RWPE2 (cell line): Measurements from ENCODE around the gene OPRL1.

Experiments used
- ATAC-seq: fragments of 200-7000 bp; cut with Tn5 transposase; 3 replicates; pipeline ENCODE4 v1.9.1; 2021; ENCODE audit warnings: low read depth
- DNase-seq: peaks from one replicate; pipeline ENCODE4 v3.0.0-alpha.2; 2020; ENCODE audit warnings: low spot score
- H3K27ac ChIP-seq: fragments of 450-650 bp; 2 replicates; pipeline ENCODE4 v1.5.1; 2017; ENCODE audit warnings: mild to moderate bottlenecking; ENCODE audit not compliant: poor library complexity, severe bottlenecking
- H3K27me3 ChIP-seq: fragments of 250-450 bp; sonication (Bioruptor Pico); 2 replicates; pipeline ENCODE4 v1.5.1; 2021; ENCODE audit warnings: mild to moderate bottlenecking, moderate library complexity; ENCODE audit not compliant: insufficient read depth, poor library complexity, severe bottlenecking
- H3K36me3 ChIP-seq: fragments of 250-450 bp; sonication (Bioruptor Pico); 2 replicates; pipeline ENCODE4 v1.5.1; 2020; ENCODE audit warnings: low read depth, mild to moderate bottlenecking, moderate library complexity
- H3K4me1 ChIP-seq: fragments of 250-450 bp; sonication (Bioruptor Pico); 2 replicates; pipeline ENCODE4 v1.5.1; 2021; ENCODE audit warnings: mild to moderate bottlenecking, moderate library complexity; ENCODE audit not compliant: insufficient read depth, poor library complexity, severe bottlenecking
- H3K4me3 ChIP-seq: fragments of 250-450 bp; sonication (Bioruptor Pico); 2 replicates; pipeline ENCODE4 v1.5.1; 2021; ENCODE audit warnings: mild to moderate bottlenecking, moderate library complexity; ENCODE audit not compliant: severe bottlenecking
- H3K9me3 ChIP-seq: fragments of 250-450 bp; sonication (Bioruptor Pico); 2 replicates; pipeline ENCODE4 v1.5.1; 2021; ENCODE audit warnings: mild to moderate bottlenecking, moderate library complexity; ENCODE audit not compliant: severe bottlenecking
- CTCF ChIP-seq: fragments of 450-650 bp; IDR thresholded peaks from one replicate; pipeline ENCODE4 v1.5.1; 2017; ENCODE audit warnings: mild to moderate bottlenecking, moderate library complexity; ENCODE audit not compliant: poor library complexity, severe bottlenecking

Gene OPRL1

GRCh38 chr20:64095455-64095854 is 15.6 kb downstream of the OPRL1 start:
- no peak for TF ChIP-seq CTCF
- no peaks in the 10 kb centered on the region for H3K4me1 ChIP-seq
- H3K9me3 ChIP-seq: no peaks in the 10 kb centered on the region
- no peak for DNase-seq
- H3K4me3 ChIP-seq: no peak overlapping the region
- ATAC-seq: no peak
- H3K27me3 ChIP-seq: peaks cover 6% of the 10 kb centered on the region
- H3K27ac ChIP-seq: no peak overlapping the region
- no peaks in the 10 kb centered on the region for H3K36me3 ChIP-seq

GRCh38 chr20:64095927-64096326 is 16.0 kb downstream of the OPRL1 start:
- ATAC-seq (no peak), DNase-seq (no peak)
- TF ChIP-seq CTCF: no peak
- H3K4me3 ChIP-seq: no peak overlapping the region
- H3K9me3 ChIP-seq: no peaks in the 10 kb centered on the region
- H3K4me1 ChIP-seq: no peaks in the 10 kb centered on the region
- no peak overlapping the region for H3K27ac ChIP-seq
- no peaks in the 10 kb centered on the region for H3K36me3 ChIP-seq
- H3K27me3 ChIP-seq: peaks cover 11% of the 10 kb centered on the region

- no peak for TF ChIP-seq CTCF
- Histone ChIP-seq H3K4me1 (no peaks in the 10 kb centered on the region), H3K27ac (no peak overlapping the region), H3K4me3 (no peak overlapping the region), H3K9me3 (no peaks in the 10 kb centered on the region), H3K27me3 (peaks cover 17% of the 10 kb centered on the region), H3K36me3 (no peaks in the 10 kb centered on the region)
- ATAC-seq (no peak), DNase-seq (no peak)
These were observed 16.7 kb downstream of the OPRL1 start for GRCh38 chr20:64096535-64096934.

GRCh38 chr20:64098471-64099013 is 18.7 kb downstream of the OPRL1 start:
- no peak for DNase-seq
- no peak for TF ChIP-seq CTCF
- H3K4me1 ChIP-seq: no peaks in the 10 kb centered on the region
- no peaks in the 10 kb centered on the region for H3K36me3 ChIP-seq
- ATAC-seq: no peak
- H3K4me3 ChIP-seq: no peak overlapping the region
- H3K27ac ChIP-seq: no peak overlapping the region
- peaks cover 37% of the 10 kb centered on the region for H3K27me3 ChIP-seq
- H3K9me3 ChIP-seq: no peaks in the 10 kb centered on the region

- Histone ChIP-seq H3K27me3 (peaks cover 44% of the 10 kb centered on the region), H3K36me3 (no peaks in the 10 kb centered on the region), H3K4me1 (no peaks in the 10 kb centered on the region), H3K27ac (no peak overlapping the region), H3K4me3 (no peak overlapping the region), H3K9me3 (no peaks in the 10 kb centered on the region)
- ATAC-seq (no peak), DNase-seq (no peak)
- no peak for TF ChIP-seq CTCF
These were observed 19.4 kb downstream of the OPRL1 start for GRCh38 chr20:64099086-64099786.
